WTC11 (cell line): ENCODE measurements around the gene KIAA0232. TPM values are rescaled to one million over a fixed set of nuclear protein-coding genes. Genes with fewer than 3 reads are reported as not detected.

ENCODE experiments used
- ATAC-seq: fragments of 200-7000 bp; cut with Tn5 transposase; 2 replicates; pipeline ENCODE4 v1.10.0; 2021; ENCODE audit warnings: mild to moderate bottlenecking, moderate library complexity
- CTCF ChIA-PET: fragments of 300-600 bp; sonication (Branson Sonifier 250); formaldehyde crosslinking; loops from one replicate; lab custom pipeline; 2021; ENCODE audit warnings: antibody characterized with exemption; lab: Charles Lee
- POLR2A ChIA-PET: fragments of 350-600 bp; sonication (Branson Sonifier 250); formaldehyde crosslinking; loops from one replicate; lab custom pipeline; 2021; ENCODE audit warnings: antibody characterized with exemption; lab: Charles Lee
- DNase-seq: peaks from one replicate; pipeline ENCODE4 v3.0.0; 2021; ENCODE audit warnings: low spot score
- H3K27ac Mint-ChIP-seq: 2 replicates; pipeline ENCODE4 v1.8.0; 2021; ENCODE audit warnings: mixed read lengths
- H3K27me3 Mint-ChIP-seq: 2 replicates; pipeline ENCODE4 v1.8.0; 2021; ENCODE audit warnings: low read depth, mild to moderate bottlenecking, moderate library complexity, mixed read lengths
- H3K36me3 Mint-ChIP-seq: 2 replicates; pipeline ENCODE4 v1.8.0; 2021; ENCODE audit warnings: mixed read lengths
- H3K4me1 Mint-ChIP-seq: 2 replicates; pipeline ENCODE4 v1.8.0; 2022; ENCODE audit warnings: mixed read lengths
- H3K4me3 Mint-ChIP-seq: 2 replicates; pipeline ENCODE4 v1.8.0; 2021; ENCODE audit warnings: mild to moderate bottlenecking, moderate library complexity, mixed read lengths
- H3K9me3 Mint-ChIP-seq: 2 replicates; pipeline ENCODE4 v1.8.0; 2021; ENCODE audit warnings: mixed read lengths
- ATF2 ChIP-seq: sonication (generic); formaldehyde crosslinking; IDR thresholded peaks from 2 replicates; pipeline ENCODE4 v1.8.1; 2022; ENCODE audit warnings: low read depth, missing genetic modification reagents, borderline replicate concordance
- CREM ChIP-seq: sonication (generic); formaldehyde crosslinking; IDR thresholded peaks from 2 replicates; pipeline ENCODE4 v1.8.1; 2022; ENCODE audit warnings: mild to moderate bottlenecking, missing genetic modification reagents, moderate library complexity
- E2F5 ChIP-seq: sonication (generic); formaldehyde crosslinking; IDR thresholded peaks from 2 replicates; pipeline ENCODE4 v1.8.1; 2022; ENCODE audit warnings: mild to moderate bottlenecking, moderate library complexity, missing genetic modification reagents
- ETV6 ChIP-seq: sonication (generic); formaldehyde crosslinking; IDR thresholded peaks from 2 replicates; pipeline ENCODE4 v1.8.1; 2022; ENCODE audit warnings: mild to moderate bottlenecking, missing genetic modification reagents
- FOXK1 ChIP-seq: sonication (generic); formaldehyde crosslinking; IDR thresholded peaks from 2 replicates; pipeline ENCODE4 v1.8.0; 2022; ENCODE audit warnings: mild to moderate bottlenecking, moderate library complexity, missing genetic modification reagents
- HMGXB4 ChIP-seq: sonication (generic); formaldehyde crosslinking; IDR thresholded peaks from 2 replicates; pipeline ENCODE4 v1.8.1; 2023; ENCODE audit warnings: mild to moderate bottlenecking, moderate library complexity, missing genetic modification reagents
- MAX ChIP-seq: sonication (generic); formaldehyde crosslinking; IDR thresholded peaks from 2 replicates; pipeline ENCODE4 v1.8.0; 2022; ENCODE audit warnings: mild to moderate bottlenecking, missing genetic modification reagents
- PRRX2 ChIP-seq: fragments of 250-450 bp; sonication (Bioruptor Pico); IDR thresholded peaks from 2 replicates; pipeline ENCODE4 v1.8.0; 2021; ENCODE audit warnings: mild to moderate bottlenecking
- SMAD3 ChIP-seq: sonication (generic); formaldehyde crosslinking; IDR thresholded peaks from 2 replicates; pipeline ENCODE4 v1.8.0; 2022; ENCODE audit warnings: missing genetic modification reagents, mild to moderate bottlenecking, borderline replicate concordance
- TEAD4 ChIP-seq: sonication (generic); formaldehyde crosslinking; IDR thresholded peaks from 2 replicates; pipeline ENCODE4 v1.8.0; 2022; ENCODE audit warnings: mild to moderate bottlenecking, missing genetic modification reagents
- ZBTB21 ChIP-seq: sonication (generic); formaldehyde crosslinking; IDR thresholded peaks from 2 replicates; pipeline ENCODE4 v1.8.1; 2023; ENCODE audit warnings: mild to moderate bottlenecking, missing genetic modification reagents, borderline replicate concordance
- ZBTB43 ChIP-seq: sonication (generic); formaldehyde crosslinking; IDR thresholded peaks from 2 replicates; pipeline ENCODE4 v1.8.1; 2023; ENCODE audit warnings: mild to moderate bottlenecking, missing genetic modification reagents
- ZNF219 ChIP-seq: sonication (generic); formaldehyde crosslinking; IDR thresholded peaks from 2 replicates; pipeline ENCODE4 v1.8.0; 2023; ENCODE audit warnings: missing genetic modification reagents, mild to moderate bottlenecking, borderline replicate concordance
- ZNF232 ChIP-seq: sonication (generic); formaldehyde crosslinking; IDR thresholded peaks from 2 replicates; pipeline ENCODE4 v1.8.0; 2022; ENCODE audit warnings: mild to moderate bottlenecking, missing genetic modification reagents
- ZNF671 ChIP-seq: fragments of 250-450 bp; sonication (Bioruptor Pico); IDR thresholded peaks from 2 replicates; pipeline ENCODE4 v1.8.0; 2021; ENCODE audit warnings: mild to moderate bottlenecking
- total RNA-seq: library from RNA; stranded (reverse); gene quantifications from 3 replicates; pipeline ENCODE4 v1.2.3, GENCODE V29; 2021
- TF ChIP-seq, protein P1 (sequence below): sonication (generic); formaldehyde crosslinking; IDR thresholded peaks from 2 replicates; pipeline ENCODE4 v1.8.1; 2022; ENCODE audit warnings: low read depth, mild to moderate bottlenecking, moderate library complexity, missing genetic modification reagents, borderline replicate concordance
- TF ChIP-seq, protein P2 (sequence below): fragments of 250-450 bp; sonication (Bioruptor Pico); IDR thresholded peaks from 2 replicates; pipeline ENCODE4 v2.1.2; 2022; ENCODE audit warnings: mild to moderate bottlenecking, moderate library complexity
- TF ChIP-seq, protein P3 (sequence below): sonication (generic); formaldehyde crosslinking; IDR thresholded peaks from 2 replicates; pipeline ENCODE4 v1.8.0; 2022; ENCODE audit warnings: mild to moderate bottlenecking, missing genetic modification reagents

KIAA0232 gene
- total RNA-seq, 1 experiment from 2014 or later = 23.2 TPM

DNA sequence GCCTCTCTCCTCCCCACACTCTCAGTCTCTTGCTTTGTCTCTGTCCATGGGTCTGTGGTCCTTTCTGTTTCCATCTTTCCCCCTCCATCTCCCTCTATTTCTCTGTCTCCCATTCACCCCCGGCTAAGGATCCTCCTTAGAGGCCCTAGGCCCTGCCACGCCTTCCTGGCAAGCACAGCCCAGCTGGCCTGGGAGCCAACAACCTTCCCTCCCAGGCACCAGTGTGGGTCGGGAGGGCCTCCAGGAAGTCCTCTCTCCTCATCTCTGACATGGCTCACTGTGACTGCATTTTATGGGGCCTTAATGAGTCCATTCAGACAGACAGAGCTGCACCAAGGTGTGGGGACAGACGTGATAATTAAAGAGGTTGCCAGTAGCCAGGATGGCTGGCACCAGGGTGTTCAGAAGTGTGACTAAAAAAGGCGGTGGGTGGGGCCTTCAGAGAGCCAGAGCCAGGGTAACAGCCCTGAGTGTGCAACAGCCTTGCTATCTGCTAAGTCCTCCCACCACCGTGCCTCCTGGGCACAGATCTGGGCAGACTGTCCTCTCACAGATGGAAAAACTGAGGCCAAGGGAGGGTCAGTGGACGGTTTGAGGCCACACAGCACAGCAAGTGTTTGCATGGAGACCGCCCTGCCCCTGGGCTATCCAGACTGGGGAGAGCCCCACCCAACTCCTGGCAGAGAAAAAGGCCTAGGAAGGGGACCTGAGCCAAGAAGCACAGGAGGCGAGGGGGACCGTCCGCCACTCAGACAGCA lies 35.1 kb upstream of the KIAA0232 start:
- H3K27me3 Mint-ChIP-seq = no peaks in the 10 kb centered on the region
- ChIA-PET POLR2A (no interaction called here), CTCF (no interaction called here)
- H3K27ac Mint-ChIP-seq = no peak overlapping the region
- TF ChIP-seq, protein P1, sequence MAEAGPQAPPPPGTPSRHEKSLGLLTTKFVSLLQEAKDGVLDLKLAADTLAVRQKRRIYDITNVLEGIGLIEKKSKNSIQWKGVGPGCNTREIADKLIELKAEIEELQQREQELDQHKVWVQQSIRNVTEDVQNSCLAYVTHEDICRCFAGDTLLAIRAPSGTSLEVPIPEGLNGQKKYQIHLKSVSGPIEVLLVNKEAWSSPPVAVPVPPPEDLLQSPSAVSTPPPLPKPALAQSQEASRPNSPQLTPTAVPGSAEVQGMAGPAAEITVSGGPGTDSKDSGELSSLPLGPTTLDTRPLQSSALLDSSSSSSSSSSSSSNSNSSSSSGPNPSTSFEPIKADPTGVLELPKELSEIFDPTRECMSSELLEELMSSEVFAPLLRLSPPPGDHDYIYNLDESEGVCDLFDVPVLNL (CRISPR knock-in tag) = no peak
- TF ChIP-seq, protein P2, sequence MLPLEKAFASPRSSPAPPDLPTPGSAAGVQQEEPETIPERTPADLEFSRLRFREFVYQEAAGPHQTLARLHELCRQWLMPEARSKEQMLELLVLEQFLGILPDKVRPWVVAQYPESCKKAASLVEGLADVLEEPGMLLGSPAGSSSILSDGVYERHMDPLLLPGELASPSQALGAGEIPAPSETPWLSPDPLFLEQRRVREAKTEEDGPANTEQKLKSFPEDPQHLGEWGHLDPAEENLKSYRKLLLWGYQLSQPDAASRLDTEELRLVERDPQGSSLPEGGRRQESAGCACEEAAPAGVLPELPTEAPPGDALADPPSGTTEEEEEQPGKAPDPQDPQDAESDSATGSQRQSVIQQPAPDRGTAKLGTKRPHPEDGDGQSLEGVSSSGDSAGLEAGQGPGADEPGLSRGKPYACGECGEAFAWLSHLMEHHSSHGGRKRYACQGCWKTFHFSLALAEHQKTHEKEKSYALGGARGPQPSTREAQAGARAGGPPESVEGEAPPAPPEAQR (CRISPR knock-in tag) = no peak
- no peak for TF ChIP-seq ETV6
- TF ChIP-seq ZNF219 (CRISPR knock-in tag) = no peak
- no peak for TF ChIP-seq ZBTB21
- no peak for TF ChIP-seq SMAD3 (CRISPR knock-in tag)
- no peak for TF ChIP-seq ATF2 (CRISPR knock-in tag)
- TF ChIP-seq E2F5 (CRISPR knock-in tag) = no peak
- no peak for TF ChIP-seq ZNF671 (CRISPR knock-in tag)
- TF ChIP-seq, protein P3, sequence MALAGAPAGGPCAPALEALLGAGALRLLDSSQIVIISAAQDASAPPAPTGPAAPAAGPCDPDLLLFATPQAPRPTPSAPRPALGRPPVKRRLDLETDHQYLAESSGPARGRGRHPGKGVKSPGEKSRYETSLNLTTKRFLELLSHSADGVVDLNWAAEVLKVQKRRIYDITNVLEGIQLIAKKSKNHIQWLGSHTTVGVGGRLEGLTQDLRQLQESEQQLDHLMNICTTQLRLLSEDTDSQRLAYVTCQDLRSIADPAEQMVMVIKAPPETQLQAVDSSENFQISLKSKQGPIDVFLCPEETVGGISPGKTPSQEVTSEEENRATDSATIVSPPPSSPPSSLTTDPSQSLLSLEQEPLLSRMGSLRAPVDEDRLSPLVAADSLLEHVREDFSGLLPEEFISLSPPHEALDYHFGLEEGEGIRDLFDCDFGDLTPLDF (CRISPR knock-in tag) = no peak
- TF ChIP-seq TEAD4 = no peak
- TF ChIP-seq CREM (CRISPR knock-in tag) = no peak
- no peak for TF ChIP-seq ZNF232 (CRISPR knock-in tag)
- no peak for TF ChIP-seq HMGXB4 (CRISPR knock-in tag)
- TF ChIP-seq ZBTB43 (CRISPR knock-in tag) = no peak
- no peak for TF ChIP-seq FOXK1 (CRISPR knock-in tag)
- no peak for TF ChIP-seq MAX (CRISPR knock-in tag)
- TF ChIP-seq PRRX2 (CRISPR knock-in tag) = no peak
- no peak for DNase-seq
- H3K9me3 Mint-ChIP-seq = no peaks in the 10 kb centered on the region
- no peaks in the 10 kb centered on the region for H3K4me1 Mint-ChIP-seq
- H3K4me3 Mint-ChIP-seq = no peak overlapping the region
- ATAC-seq = no peak
- no peaks in the 10 kb centered on the region for H3K36me3 Mint-ChIP-seq
